ENCODE measurements around the gene CLDN6.

DNA sequence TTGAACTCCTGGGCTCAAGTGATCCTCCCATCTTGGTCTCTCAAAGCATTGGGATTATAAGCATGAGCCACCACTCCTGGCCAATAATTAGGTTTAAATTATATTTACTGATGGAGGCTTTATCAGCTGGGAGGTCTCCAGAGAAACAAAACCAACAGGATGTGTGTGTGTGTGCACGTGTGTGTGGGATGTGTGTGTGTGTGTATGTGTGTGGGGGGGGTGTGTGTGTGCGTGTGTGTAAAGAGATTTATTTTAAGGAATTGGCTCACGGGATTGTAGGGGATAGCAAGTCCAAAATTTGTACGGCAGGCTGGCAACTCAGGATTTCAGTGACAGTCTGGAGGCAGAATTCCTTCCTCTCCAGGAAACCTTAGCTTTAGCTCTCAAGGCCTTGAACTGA is 33.0 kb upstream of the CLDN6 start:
- no peak for TF ChIP-seq EZH2 (IDR thresholded peaks at IDR 0.05; ENCODE audit: borderline replicate concordance, low read depth, low read length, poor library complexity, severe bottlenecking)
- TF ChIP-seq, protein P1, sequence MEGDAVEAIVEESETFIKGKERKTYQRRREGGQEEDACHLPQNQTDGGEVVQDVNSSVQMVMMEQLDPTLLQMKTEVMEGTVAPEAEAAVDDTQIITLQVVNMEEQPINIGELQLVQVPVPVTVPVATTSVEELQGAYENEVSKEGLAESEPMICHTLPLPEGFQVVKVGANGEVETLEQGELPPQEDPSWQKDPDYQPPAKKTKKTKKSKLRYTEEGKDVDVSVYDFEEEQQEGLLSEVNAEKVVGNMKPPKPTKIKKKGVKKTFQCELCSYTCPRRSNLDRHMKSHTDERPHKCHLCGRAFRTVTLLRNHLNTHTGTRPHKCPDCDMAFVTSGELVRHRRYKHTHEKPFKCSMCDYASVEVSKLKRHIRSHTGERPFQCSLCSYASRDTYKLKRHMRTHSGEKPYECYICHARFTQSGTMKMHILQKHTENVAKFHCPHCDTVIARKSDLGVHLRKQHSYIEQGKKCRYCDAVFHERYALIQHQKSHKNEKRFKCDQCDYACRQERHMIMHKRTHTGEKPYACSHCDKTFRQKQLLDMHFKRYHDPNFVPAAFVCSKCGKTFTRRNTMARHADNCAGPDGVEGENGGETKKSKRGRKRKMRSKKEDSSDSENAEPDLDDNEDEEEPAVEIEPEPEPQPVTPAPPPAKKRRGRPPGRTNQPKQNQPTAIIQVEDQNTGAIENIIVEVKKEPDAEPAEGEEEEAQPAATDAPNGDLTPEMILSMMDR (conservative IDR thresholded peaks at IDR 0.05; ENCODE audit: low read depth, low read length) = no peak
